K562 (cell line): ENCODE measurements around the gene RPL15. TPM values are rescaled to one million over a fixed set of nuclear protein-coding genes. Genes with fewer than 3 reads are reported as not detected.

Experiments
- ARID1B ChIP-seq: fragments of 450-650 bp; IDR thresholded peaks from 2 replicates; pipeline ENCODE4 v1.6.1; 2016; ENCODE audit warnings: antibody characterized with exemption, mild to moderate bottlenecking, inconsistent platforms
- ATF4 ChIP-seq: fragments of 450-650 bp; formaldehyde crosslinking; IDR thresholded peaks from 2 replicates; pipeline ENCODE4 v1.4.0; 2022; ENCODE audit warnings: mild to moderate bottlenecking, moderate library complexity
- CBFA2T2 ChIP-seq: fragments of 450-650 bp; conservative IDR thresholded peaks from 2 replicates; pipeline ENCODE4 v1.6.1; 2017; ENCODE audit warnings: mild to moderate bottlenecking
- ETV5 ChIP-seq: sonication (generic); formaldehyde crosslinking; IDR thresholded peaks from 2 replicates; pipeline ENCODE4 v1.4.0; 2020; ENCODE audit warnings: low read depth, mild to moderate bottlenecking, missing genetic modification reagents
- HMBOX1 ChIP-seq: sonication (generic); IDR thresholded peaks from 2 replicates; pipeline ENCODE4 v1.6.1; 2016
- HMGN3 ChIP-seq: IDR thresholded peaks from 2 replicates; pipeline ENCODE4 v1.6.1; 2011; ENCODE audit warnings: borderline replicate concordance, low read depth, mild to moderate bottlenecking, mixed read lengths, low read length; ENCODE audit not compliant: insufficient read length; ENCODE audit errors: extremely low read depth
- KDM4B ChIP-seq, 2 experiments: fragments of 450-650 bp in 1 of 2; sonication (generic) in 1 of 2; IDR thresholded peaks; 2 replicates each; pipeline ENCODE4 v1.6.1; 2016 to 2017; ENCODE audit warnings: borderline replicate concordance in 2 of 2, antibody characterized with exemption in 1 of 2, low read depth in 1 of 2, mild to moderate bottlenecking in 1 of 2
- MCM7 ChIP-seq, 2 experiments: fragments of 450-650 bp; IDR thresholded peaks; 2 replicates each; pipeline ENCODE4 v1.6.1; 2016 to 2018
- MLX ChIP-seq, 2 experiments: fragments of 450-650 bp in 1 of 2; sonication (generic) in 1 of 2; formaldehyde crosslinking; conservative IDR thresholded peaks; 2 replicates each; pipeline versions ENCODE4 v1.4.0 to v1.8.1; 2020 to 2022; ENCODE audit warnings: mild to moderate bottlenecking in 1 of 2, missing genetic modification reagents in 1 of 2
- NCOR1 ChIP-seq: fragments of 450-650 bp; IDR thresholded peaks from 2 replicates; pipeline ENCODE4 v1.6.1; 2016; ENCODE audit warnings: mild to moderate bottlenecking, moderate library complexity
- NR1H2 ChIP-seq: sonication (generic); formaldehyde crosslinking; IDR thresholded peaks from 2 replicates; pipeline ENCODE4 v1.4.0; 2020; ENCODE audit warnings: mild to moderate bottlenecking, missing genetic modification reagents
- SLC30A9 ChIP-seq: fragments of 250-450 bp; sonication (Bioruptor Pico); IDR thresholded peaks from 2 replicates; pipeline ENCODE4 v1.8.0; 2022; ENCODE audit warnings: mild to moderate bottlenecking, moderate library complexity
- SMAD4 ChIP-seq: fragments of 250-450 bp; sonication (Bioruptor Pico); conservative IDR thresholded peaks from 2 replicates; pipeline ENCODE4 v1.8.0; 2021; ENCODE audit warnings: inconsistent platforms, mild to moderate bottlenecking, moderate library complexity
- TEAD4 ChIP-seq, 2 experiments: sonication (generic) in 1 of 2; formaldehyde crosslinking in 1 of 2; IDR thresholded peaks; 2 replicates each; pipeline versions ENCODE4 v1.6.1 to v1.8.0; 2012 to 2022; ENCODE audit warnings: borderline replicate concordance in 1 of 2, inconsistent platforms in 1 of 2, low read length in 1 of 2, mild to moderate bottlenecking in 1 of 2, missing genetic modification reagents in 1 of 2
- ZNF280B ChIP-seq: fragments of 250-450 bp; sonication (Bioruptor Pico); IDR thresholded peaks from 2 replicates; pipeline ENCODE4 v1.5.1; 2021; ENCODE audit warnings: mild to moderate bottlenecking
- ZNF592 ChIP-seq: fragments of 450-650 bp; IDR thresholded peaks from 2 replicates; pipeline ENCODE4 v1.6.1; 2017; ENCODE audit warnings: antibody characterized with exemption, mild to moderate bottlenecking
- ZNF639 ChIP-seq, 2 experiments: fragments of 200-800 bp in 1 of 2; sonication (Bioruptor generic) in 1 of 2; sonication (generic) in 1 of 2; formaldehyde crosslinking in 1 of 2; IDR thresholded peaks in 1 of 2; conservative IDR thresholded peaks in 1 of 2; 2 replicates each; pipeline versions ENCODE4 v1.5.0 to v1.6.1; 2016 to 2020; ENCODE audit warnings: missing compliant biosample characterization in 1 of 2, missing genetic modification characterization in 1 of 2, missing genetic modification reagents in 1 of 2
- polyA plus RNA-seq, 8 experiments: library from polyadenylated mRNA; depleted of rRNA in 4 of 8; stranded (reverse) in 5 of 8; unstranded in 3 of 8; fragments of >200 nt; fragmentation: Nextera tagmentation in 2 of 8; fragmentation: Illumina TruSeq in 1 of 8; extraction: Ambion mirVana in 2 of 8; extraction: Trizol in 1 of 8; gene quantifications; 2 replicates each; pipeline versions ENCODE4 v1.2.1 to v1.2.3, GENCODE V29; 2011 to 2014; ENCODE audit warnings: inconsistent platforms in 1 of 8, missing spikeins in 1 of 8
- total RNA-seq, 7 experiments: library from RNA; depleted of rRNA in 6 of 7; stranded (reverse); fragments of >200 nt in 6 of 7; fragmentation: Illumina TruSeq in 2 of 7; extraction: Trizol in 2 of 7; gene quantifications; 2 replicates each; pipeline versions ENCODE4 v1.2.1 to v1.2.3, GENCODE V29; 2011 to 2021; ENCODE audit warnings: low replicate concordance in 1 of 7

The RPL15 gene
- total and polyA plus RNA-seq, 9 of the 15 experiments (the other 6 are each of a cell fraction or from before 2014, with no cell fraction given) = 2,393 to 8,850 (median 3,928) TPM

- TF ChIP-seq MCM7 (IDR thresholded peaks at IDR 0.05) (no peak), HMGN3 (no peak), NCOR1 (peak; percentile 27; the same call in 1 of the 2 replicates), NR1H2 (CRISPR knock-in tag) (no peak), ZNF592 (no peak), MLX (CRISPR knock-in tag; conservative IDR thresholded peaks at IDR 0.05) (no peak), TEAD4 (IDR thresholded peaks at IDR 0.05; ENCODE audit: low read length) (peak; percentile 79; the same call in 1 of the 2 replicates), TEAD4 (CRISPR knock-in tag; IDR thresholded peaks at IDR 0.05; ENCODE audit: borderline replicate concordance) (no peak), SLC30A9 (CRISPR knock-in tag) (no peak), CBFA2T2 (peak; percentile 45; the same call in 1 of the 2 replicates), KDM4B (IDR thresholded peaks at IDR 0.05; ENCODE audit: borderline replicate concordance in 2 of 2, low read depth in 1 of 2) (no peak), ZNF280B (no peak), ATF4 (CRISPR knock-in tag) (no peak), HMBOX1 (0 out of 2 replicates have a peak, but pooled peaks have one; percentile 40), ARID1B (peak; percentile 58; the same call in 1 of the 2 replicates), SMAD4 (CRISPR knock-in tag) (no peak), ZNF639 (CRISPR knock-in tag; conservative IDR thresholded peaks at IDR 0.05 in 1 of 2, IDR thresholded peaks at IDR 0.05 in 1 of 2) (no peak), ETV5 (CRISPR knock-in tag) (no peak)
These were observed 6.9 kb downstream of the RPL15 start (continued) for GRCh38 chr3:23923786-23924185.
